ENCODE measurements around the gene ID2.

Gene ID2

GRCh38 chr2:8682719-8683667, 1.1 kb downstream of the ID2 start:
- peaks cover 0 to 18% of the 10 kb centered on the region in 2 experiments; a peak in 1 of 3 replicates for H3K36me3 ChIP-seq (ENCODE audit: control insufficient read depth in 2 of 2, insufficient read depth in 1 of 2, low read length in 2 of 2)
- peak overlapping the region; percentile 93 for H3K4me3 ChIP-seq (ENCODE audit: low read depth, low read length)
- H3K9me3 ChIP-seq (ENCODE audit: control insufficient read depth, insufficient read depth, low read depth, low read length): no peaks in the 10 kb centered on the region
- POLR2A ChIA-PET: interaction anchor here (0.5 to 2.9 kb wide), 38 partner anchors 10 to 1291 kb away, joined by 3 to 31 read pairs (median 4); no protein-coding TSS in a partner anchor
- CTCF ChIA-PET: interaction anchor here (0.6 to 1.2 kb wide), 3 partner anchors 60 to 1586 kb away, joined by 3 read pairs; no protein-coding TSS in a partner anchor
- peaks cover 6% of the 10 kb centered on the region for H3K4me1 ChIP-seq (ENCODE audit: control insufficient read depth, insufficient read depth, low read length)
- H3K27ac ChIP-seq (ENCODE audit: extremely low read depth, low read depth, low read length): peak overlapping the region; percentile 79
- TF ChIP-seq ZSCAN18 (tag by site-specific recombination; IDR thresholded peaks at IDR 0.05): no peak
- TF ChIP-seq, protein P1, sequence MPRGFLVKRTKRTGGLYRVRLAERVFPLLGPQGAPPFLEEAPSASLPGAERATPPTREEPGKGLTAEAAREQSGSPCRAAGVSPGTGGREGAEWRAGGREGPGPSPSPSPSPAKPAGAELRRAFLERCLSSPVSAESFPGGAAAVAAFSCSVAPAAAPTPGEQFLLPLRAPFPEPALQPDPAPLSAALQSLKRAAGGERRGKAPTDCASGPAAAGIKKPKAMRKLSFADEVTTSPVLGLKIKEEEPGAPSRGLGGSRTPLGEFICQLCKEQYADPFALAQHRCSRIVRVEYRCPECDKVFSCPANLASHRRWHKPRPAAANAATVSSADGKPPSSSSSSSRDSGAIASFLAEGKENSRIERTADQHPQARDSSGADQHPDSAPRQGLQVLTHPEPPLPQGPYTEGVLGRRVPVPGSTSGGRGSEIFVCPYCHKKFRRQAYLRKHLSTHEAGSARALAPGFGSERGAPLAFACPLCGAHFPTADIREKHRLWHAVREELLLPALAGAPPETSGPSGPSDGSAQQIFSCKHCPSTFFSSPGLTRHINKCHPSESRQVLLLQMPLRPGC (tag by site-specific recombination; IDR thresholded peaks at IDR 0.05): no peak
- TF ChIP-seq IKZF3 (tag by site-specific recombination; IDR thresholded peaks at IDR 0.05): peak; percentile 75
- peak; percentile 58 for TF ChIP-seq ZBTB20 (tag by site-specific recombination; IDR thresholded peaks at IDR 0.05)
- no peak for TF ChIP-seq ZFP37 (tag by site-specific recombination; IDR thresholded peaks at IDR 0.05)
- no peak for TF ChIP-seq KLF7 (tag by site-specific recombination; IDR thresholded peaks at IDR 0.05; ENCODE audit: borderline replicate concordance)
- no peak for TF ChIP-seq ZNF571 (tag by site-specific recombination; IDR thresholded peaks at IDR 0.05)
- TF ChIP-seq ZNF473 (tag by site-specific recombination; IDR thresholded peaks at IDR 0.05): no peak
- no peak for TF ChIP-seq TSHZ1 (tag by site-specific recombination; IDR thresholded peaks at IDR 0.05; ENCODE audit: borderline replicate concordance)
- no peak for TF ChIP-seq GFI1B (tag by site-specific recombination; IDR thresholded peaks at IDR 0.05)
- TF ChIP-seq ZNF37A (tag by site-specific recombination; IDR thresholded peaks at IDR 0.05): no peak
- TF ChIP-seq ZNF221 (tag by site-specific recombination; IDR thresholded peaks at IDR 0.05; ENCODE audit: borderline replicate concordance): no peak
- TF ChIP-seq, protein P2, sequence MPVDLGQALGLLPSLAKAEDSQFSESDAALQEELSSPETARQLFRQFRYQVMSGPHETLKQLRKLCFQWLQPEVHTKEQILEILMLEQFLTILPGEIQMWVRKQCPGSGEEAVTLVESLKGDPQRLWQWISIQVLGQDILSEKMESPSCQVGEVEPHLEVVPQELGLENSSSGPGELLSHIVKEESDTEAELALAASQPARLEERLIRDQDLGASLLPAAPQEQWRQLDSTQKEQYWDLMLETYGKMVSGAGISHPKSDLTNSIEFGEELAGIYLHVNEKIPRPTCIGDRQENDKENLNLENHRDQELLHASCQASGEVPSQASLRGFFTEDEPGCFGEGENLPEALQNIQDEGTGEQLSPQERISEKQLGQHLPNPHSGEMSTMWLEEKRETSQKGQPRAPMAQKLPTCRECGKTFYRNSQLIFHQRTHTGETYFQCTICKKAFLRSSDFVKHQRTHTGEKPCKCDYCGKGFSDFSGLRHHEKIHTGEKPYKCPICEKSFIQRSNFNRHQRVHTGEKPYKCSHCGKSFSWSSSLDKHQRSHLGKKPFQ (tag by site-specific recombination; IDR thresholded peaks at IDR 0.05): no peak
- peak; percentile 73; the same call in 1 of the 2 replicates for TF ChIP-seq ZNF362 (tag by site-specific recombination; IDR thresholded peaks at IDR 0.05)
- no peak for TF ChIP-seq ZNF629 (tag by site-specific recombination; IDR thresholded peaks at IDR 0.05)
- TF ChIP-seq, protein P3, sequence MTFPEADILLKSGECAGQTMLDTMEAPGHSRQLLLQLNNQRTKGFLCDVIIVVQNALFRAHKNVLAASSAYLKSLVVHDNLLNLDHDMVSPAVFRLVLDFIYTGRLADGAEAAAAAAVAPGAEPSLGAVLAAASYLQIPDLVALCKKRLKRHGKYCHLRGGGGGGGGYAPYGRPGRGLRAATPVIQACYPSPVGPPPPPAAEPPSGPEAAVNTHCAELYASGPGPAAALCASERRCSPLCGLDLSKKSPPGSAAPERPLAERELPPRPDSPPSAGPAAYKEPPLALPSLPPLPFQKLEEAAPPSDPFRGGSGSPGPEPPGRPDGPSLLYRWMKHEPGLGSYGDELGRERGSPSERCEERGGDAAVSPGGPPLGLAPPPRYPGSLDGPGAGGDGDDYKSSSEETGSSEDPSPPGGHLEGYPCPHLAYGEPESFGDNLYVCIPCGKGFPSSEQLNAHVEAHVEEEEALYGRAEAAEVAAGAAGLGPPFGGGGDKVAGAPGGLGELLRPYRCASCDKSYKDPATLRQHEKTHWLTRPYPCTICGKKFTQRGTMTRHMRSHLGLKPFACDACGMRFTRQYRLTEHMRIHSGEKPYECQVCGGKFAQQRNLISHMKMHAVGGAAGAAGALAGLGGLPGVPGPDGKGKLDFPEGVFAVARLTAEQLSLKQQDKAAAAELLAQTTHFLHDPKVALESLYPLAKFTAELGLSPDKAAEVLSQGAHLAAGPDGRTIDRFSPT (tag by site-specific recombination; IDR thresholded peaks at IDR 0.05): no peak
- TF ChIP-seq ZNF76 (tag by site-specific recombination; IDR thresholded peaks at IDR 0.05; ENCODE audit: borderline replicate concordance, low read depth): peak; percentile 49; the same call in 1 of the 2 replicates
- no peak for TF ChIP-seq REST (tag by site-specific recombination; IDR thresholded peaks at IDR 0.05)
- TF ChIP-seq ZNF560 (tag by site-specific recombination; IDR thresholded peaks at IDR 0.05; ENCODE audit: borderline replicate concordance): no peak
